NOMO-1 treated with dmso at 0.1 percent for 144 hours (cell line): ENCODE data around the gene FAM3B.

Experiments
- DNase-seq: peaks from one replicate; lab custom pipeline; 2025; ENCODE audit not compliant: unreplicated experiment; lab: John Stamatoyannopoulos, UW

The FAM3B gene

GRCh38 chr21:41318218-41318617 is 1.6 kb downstream of the FAM3B start:
- DNase-seq = no peak

GRCh38 chr21:41319273-41319672 is 2.7 kb downstream of the FAM3B start:
- DNase-seq = no peak

GRCh38 chr21:41321211-41321907 is 4.8 kb downstream of the FAM3B start:
- no peak for DNase-seq

DNA sequence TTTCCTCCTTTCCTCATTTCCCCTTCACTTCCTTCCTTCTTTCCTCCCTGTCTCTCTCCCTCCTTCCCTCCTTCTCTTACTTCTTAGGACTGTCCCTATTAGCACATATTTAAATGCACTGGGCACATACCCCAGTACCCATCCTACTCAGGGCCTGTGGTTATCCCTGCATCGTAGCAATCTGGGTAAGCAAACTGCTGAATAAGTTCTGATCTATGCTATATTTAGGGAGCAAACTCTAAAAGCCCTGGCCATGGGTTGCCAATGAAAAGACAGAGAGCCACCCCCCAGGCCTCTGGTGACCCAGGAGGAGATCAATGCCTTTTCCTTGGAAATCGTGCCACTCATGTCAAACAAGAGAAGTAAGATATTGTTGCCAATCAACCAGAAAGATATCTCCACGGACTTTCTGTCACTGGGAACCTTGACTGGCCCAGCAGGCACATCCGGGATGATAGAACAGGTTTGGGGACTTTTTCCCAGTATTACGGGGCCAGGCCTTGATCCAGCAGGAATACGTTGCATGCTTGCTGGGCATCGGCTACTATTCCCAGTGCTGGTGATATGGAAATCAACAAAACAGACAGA is 5.4 kb downstream of the FAM3B start:
- DNase-seq = no peak

- no peak for DNase-seq
Observed at GRCh38 chr21:41322496-41323382, 6.1 kb downstream of the FAM3B start.

DNA sequence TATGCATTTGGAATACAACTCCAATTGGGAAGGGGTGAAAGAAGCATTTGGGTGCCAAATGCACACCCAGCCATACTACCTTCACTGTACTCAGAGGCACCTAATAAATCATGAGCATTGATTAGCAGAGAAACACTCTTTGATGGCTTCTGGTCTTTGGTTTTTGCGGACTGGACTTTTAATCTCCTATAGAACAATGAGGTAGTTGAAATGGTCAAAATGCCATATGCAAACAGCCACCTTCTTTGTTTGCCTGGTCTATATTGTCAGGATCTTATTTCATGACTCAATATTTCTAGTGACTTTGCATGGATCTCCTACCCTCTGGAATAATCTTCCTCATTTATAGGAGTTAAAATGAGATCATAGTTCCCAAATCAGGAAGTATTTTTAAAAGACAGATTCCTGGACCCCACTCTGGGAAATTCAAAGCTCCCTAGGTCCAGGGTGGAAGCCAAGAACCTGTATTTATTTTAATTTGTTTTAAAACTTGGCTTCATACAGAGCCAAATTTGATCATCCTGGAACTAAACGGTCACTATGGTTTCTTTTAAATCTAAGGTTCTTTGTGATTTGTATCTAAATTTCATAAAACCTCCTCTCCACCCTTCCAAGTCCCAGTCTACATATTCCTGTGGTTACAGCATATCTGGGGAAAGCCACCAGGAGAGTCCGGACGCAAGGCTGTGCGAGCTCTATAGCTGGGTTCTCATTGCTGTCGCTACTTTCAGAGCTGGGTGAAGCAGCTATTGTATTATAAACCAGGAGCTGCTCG is 8.7 kb downstream of the FAM3B start:
- no peak for DNase-seq

DNA sequence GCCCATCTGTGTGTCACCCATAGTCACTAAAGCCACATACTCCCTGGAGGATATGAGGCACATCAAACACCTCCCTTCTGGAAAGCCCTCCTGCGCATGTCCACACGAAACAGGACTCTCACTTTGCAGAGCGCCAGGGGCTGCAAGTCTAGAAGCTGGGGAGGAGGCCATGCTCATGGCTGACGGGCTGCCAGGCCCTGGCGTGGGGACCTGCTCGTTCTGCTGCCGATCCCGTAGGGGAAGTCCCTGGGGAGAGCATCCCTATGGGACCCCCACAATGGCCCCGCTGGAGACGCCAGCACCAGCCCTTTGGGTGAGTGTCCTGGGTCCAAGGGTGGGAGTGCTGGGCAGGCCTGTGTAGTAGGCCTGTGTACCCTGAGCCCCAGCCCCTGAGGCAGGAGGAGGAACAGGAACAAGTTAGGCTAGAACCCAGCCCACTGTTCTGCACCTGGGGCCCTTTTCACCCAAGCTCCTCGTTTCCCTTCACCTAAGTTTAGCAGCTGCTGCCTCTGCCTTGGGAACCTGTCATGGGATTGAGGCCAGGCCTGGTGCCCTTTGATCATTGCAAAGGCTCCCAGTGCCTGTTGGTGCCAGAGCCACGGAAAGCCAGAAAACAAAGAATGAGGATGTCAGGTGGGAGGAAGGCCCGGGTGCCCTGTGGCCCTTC is 9.9 kb downstream of the FAM3B start:
- no peak for DNase-seq

- DNase-seq = no peak
Observed at GRCh38 chr21:41327753-41328152, 11.2 kb downstream of the FAM3B start.

DNA sequence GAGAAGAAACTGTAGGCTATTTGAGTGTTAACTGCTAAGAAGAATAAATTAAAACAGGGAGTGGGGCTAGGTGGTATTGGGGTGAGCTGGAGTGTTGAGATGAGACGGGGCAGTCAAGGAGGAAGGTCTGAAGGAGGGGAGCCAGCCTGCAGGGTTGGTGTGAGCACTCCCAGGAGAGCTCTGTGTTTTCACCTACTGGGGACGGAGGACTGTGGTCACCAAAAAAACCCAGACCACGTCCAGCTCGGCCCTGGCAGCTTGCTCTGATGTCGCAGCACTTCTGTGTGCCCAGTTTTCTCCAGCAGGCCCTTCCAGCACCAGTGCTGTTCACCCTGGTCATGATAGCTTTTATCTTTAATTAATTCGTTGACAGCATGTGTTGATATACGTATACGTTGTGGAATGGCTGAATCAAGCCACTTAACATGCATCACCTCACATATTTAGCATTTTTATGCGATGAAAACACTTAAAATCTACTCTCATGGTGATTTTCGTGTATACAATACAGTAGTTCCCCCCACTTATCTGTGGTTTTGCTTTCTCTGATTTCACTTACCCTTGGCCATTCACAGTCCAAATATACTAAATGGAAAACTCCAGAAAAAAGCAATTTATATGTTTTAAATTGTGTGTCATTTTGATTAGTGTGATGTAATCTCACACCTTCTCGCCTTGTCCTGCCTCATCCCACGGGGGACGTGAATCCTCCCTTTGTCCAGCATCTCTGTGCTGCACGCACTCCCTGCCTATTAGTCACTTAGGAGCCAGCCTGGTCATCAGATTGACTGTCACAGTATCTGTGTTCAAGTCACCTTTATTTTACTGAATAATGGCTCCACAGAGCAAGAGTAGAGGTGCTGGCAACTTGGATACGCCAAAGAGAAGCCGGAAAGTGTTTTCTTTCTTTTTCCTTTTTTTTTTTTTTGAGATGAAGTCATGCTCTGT is 12.3 kb downstream of the FAM3B start:
- DNase-seq = no peak

- DNase-seq = no peak
Observed at GRCh38 chr21:41333752-41334151, 17.2 kb downstream of the FAM3B start.

DNA sequence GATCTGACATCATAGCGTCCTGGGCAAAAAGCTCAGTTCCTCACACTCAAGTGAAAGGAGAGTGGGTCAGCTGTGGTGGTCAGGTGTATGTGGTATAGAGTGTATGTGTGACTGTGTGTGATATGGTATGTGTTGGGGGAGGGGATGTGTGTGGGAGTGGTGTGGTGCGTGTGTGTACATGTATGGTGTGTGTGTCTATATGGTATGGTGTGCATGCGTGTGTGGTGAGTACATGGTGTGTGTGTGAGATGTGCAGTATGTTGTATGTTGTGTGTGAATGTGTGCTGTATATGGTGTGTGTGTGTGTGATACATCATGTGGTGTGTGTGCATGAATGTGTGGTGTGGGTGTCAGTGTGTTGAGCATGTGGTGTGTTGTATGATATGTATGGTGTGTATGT is 20.9 kb downstream of the FAM3B start:
- no peak for DNase-seq

DNA sequence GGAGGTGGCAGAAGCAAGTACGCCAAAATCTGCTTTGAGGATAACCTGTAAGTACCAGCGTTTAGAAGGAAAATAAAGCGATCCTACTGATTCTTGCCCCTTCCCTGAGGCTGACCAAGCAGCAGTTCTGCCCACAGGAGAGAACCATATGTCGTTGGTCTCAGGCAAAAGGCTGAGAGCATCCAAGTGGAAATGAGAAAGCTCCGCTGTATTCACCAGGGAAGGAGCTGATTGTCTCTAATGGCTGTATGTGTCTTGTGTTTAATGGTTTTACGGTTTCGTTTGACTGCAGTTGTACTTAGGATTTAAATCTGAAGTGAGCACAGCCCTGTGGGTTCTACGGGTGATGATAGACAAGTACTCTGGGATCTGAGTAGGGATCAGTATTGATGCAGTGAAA is 21.9 kb downstream of the FAM3B start:
- DNase-seq = no peak

- DNase-seq = no peak
Observed at GRCh38 chr21:41342035-41342434, 25.4 kb downstream of the FAM3B start.

- no peak for DNase-seq
Observed at GRCh38 chr21:41344146-41344545, 27.5 kb downstream of the FAM3B start.

DNA sequence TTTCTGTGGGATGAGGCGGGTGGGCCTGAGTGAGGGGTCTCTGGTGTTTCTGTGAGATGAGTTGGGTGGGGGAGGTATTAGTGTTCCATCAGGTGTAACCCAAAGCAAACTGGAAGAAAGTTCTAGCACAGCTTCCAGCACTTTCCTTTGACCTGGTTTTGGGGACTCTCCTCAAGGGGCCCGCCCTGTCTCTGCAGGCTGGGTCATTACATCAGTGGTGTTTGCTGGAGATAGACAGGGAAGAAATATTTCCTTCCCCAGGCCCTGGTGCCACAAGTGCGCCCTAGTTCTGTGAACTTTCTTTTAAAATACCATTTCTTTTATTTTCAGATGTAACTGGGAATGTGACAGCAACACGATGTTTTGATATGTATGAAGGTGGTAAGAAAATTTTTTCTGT is 28.8 kb downstream of the FAM3B start:
- no peak for DNase-seq

- DNase-seq = no peak
Observed at GRCh38 chr21:41345934-41346685, 29.5 kb downstream of the FAM3B start.

- no peak for DNase-seq
Observed at GRCh38 chr21:41346758-41347157, 30.2 kb downstream of the FAM3B start.

- DNase-seq = no peak
Observed at GRCh38 chr21:41348434-41348833, 31.8 kb downstream of the FAM3B start.

GRCh38 chr21:41349126-41349525 is 32.5 kb downstream of the FAM3B start:
- DNase-seq = no peak
